ENCODE measurements around the gene LIPC.

LIPC gene

GRCh38 chr15:58407236-58407775 is 24.5 kb upstream of the LIPC start:
- DNase-seq = no peak

- no peak for DNase-seq
Observed at GRCh38 chr15:58407778-58408177, 24.0 kb upstream of the LIPC start.

GRCh38 chr15:58409861-58410260 is 21.9 kb upstream of the LIPC start:
- DNase-seq = no peak

GRCh38 chr15:58410353-58410752 is 21.4 kb upstream of the LIPC start:
- peak; percentile 39 to 42 for DNase-seq

- DNase-seq = no peak
Observed at GRCh38 chr15:58413253-58413652, 18.5 kb upstream of the LIPC start.

GRCh38 chr15:58415636-58416035 is 16.2 kb upstream of the LIPC start:
- no peak for DNase-seq

GRCh38 chr15:58416963-58417362 is 14.8 kb upstream of the LIPC start:
- no peak for DNase-seq

- DNase-seq = no peak
Observed at GRCh38 chr15:58418135-58418534, 13.7 kb upstream of the LIPC start.

- DNase-seq = no peak
Observed at GRCh38 chr15:58419803-58420524, 11.8 kb upstream of the LIPC start.

- DNase-seq = peak; percentile 35 to 36
Observed at GRCh38 chr15:58420579-58421043, 11.2 kb upstream of the LIPC start.

- DNase-seq = no peak
Observed at GRCh38 chr15:58423205-58423604, 8.6 kb upstream of the LIPC start.

GRCh38 chr15:58423831-58424608 is 7.8 kb upstream of the LIPC start:
- no peak for DNase-seq

GRCh38 chr15:58424722-58425121 is 7.1 kb upstream of the LIPC start:
- DNase-seq = no peak

GRCh38 chr15:58425185-58425584 is 6.6 kb upstream of the LIPC start:
- no peak for DNase-seq

GRCh38 chr15:58425834-58426233 is 6.0 kb upstream of the LIPC start:
- no peak for DNase-seq

GRCh38 chr15:58426501-58426900 is 5.3 kb upstream of the LIPC start:
- DNase-seq = no peak

GRCh38 chr15:58427987-58428386 is 3.8 kb upstream of the LIPC start:
- DNase-seq = no peak

- DNase-seq = no peak
Observed at GRCh38 chr15:58430224-58430787, 1.5 kb upstream of the LIPC start.

GRCh38 chr15:58432401-58432800 is 610 bp downstream of the LIPC start:
- no peak for DNase-seq

GRCh38 chr15:58433597-58434333 is 2.0 kb downstream of the LIPC start:
- DNase-seq = no peak

GRCh38 chr15:58434334-58434875 is 2.6 kb downstream of the LIPC start:
- no peak for DNase-seq

- no peak for DNase-seq
Observed at GRCh38 chr15:58436552-58436951, 4.8 kb downstream of the LIPC start.

Measured in activated T-cell treated with anti-CD3 and anti-CD28 coated beads, Interleukin-2, amount 50 U/mL, for 48 hours (primary cell).